NB4 (cell line): Measurements from ENCODE around the gene ADAMTSL5.

Source experiments
- MYC ChIP-seq: IDR thresholded peaks from 2 replicates; pipeline ENCODE4 v1.6.1; 2011; ENCODE audit warnings: low read depth, low read length
- TF ChIP-seq, protein P1 (sequence below): IDR thresholded peaks from one replicate; pipeline ENCODE4 v1.5.1; 2012; ENCODE audit warnings: low read depth, low read length

DNA sequence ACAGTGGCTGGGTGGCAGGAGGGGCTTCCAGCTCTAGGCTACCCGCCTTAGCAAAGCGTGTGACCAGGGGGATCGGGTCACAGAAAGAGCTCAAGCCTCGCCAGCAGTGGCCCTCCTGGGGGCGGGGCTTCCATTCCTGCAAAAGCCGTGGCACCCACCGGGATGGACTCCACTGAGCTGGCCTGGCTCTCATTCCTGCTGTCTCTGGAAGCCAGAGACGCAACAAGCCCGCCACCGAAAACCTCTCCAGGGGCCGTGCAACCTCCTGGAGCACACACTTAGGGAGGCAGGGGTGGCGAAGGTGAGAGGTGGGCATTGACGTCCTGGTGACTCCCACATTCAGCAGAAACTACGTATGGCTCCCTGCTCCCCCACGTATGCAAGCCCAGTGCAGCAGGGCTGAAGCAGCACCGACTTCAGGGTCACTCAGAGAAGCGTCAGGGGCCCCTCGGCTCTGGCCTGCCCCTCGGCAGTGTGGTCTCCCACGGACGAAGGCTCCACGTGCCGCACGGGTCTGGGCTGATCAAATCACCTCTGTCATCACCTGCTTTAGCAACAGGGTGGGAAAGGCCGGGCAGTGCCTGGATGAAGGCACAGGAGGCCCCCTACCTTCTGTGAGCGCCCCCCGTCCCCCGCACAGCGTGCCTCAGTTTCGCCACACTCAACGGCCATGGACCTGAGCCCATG lies 36.9 kb downstream of the ADAMTSL5 start:
- no peak for TF ChIP-seq MYC
- TF ChIP-seq, protein P1, sequence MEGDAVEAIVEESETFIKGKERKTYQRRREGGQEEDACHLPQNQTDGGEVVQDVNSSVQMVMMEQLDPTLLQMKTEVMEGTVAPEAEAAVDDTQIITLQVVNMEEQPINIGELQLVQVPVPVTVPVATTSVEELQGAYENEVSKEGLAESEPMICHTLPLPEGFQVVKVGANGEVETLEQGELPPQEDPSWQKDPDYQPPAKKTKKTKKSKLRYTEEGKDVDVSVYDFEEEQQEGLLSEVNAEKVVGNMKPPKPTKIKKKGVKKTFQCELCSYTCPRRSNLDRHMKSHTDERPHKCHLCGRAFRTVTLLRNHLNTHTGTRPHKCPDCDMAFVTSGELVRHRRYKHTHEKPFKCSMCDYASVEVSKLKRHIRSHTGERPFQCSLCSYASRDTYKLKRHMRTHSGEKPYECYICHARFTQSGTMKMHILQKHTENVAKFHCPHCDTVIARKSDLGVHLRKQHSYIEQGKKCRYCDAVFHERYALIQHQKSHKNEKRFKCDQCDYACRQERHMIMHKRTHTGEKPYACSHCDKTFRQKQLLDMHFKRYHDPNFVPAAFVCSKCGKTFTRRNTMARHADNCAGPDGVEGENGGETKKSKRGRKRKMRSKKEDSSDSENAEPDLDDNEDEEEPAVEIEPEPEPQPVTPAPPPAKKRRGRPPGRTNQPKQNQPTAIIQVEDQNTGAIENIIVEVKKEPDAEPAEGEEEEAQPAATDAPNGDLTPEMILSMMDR, result no peak
